HepG2 (cell line): ENCODE results near the gene NADK2. TPM values are rescaled to one million over a fixed set of nuclear protein-coding genes. Genes with fewer than 3 reads are reported as not detected.

Experiments used
- ARID3A ChIP-seq: IDR thresholded peaks from 2 replicates; pipeline ENCODE4 v1.6.1; 2012; ENCODE audit warnings: low read depth, low read length, improper control_type of control experiment
- ATAD3A ChIP-seq: sonication (generic); formaldehyde crosslinking; IDR thresholded peaks from 2 replicates; pipeline ENCODE4 v1.4.0; 2020; ENCODE audit warnings: missing genetic modification reagents
- ATF4 ChIP-seq, 2 experiments: fragments of 450-650 bp in 1 of 2; sonication (generic) in 1 of 2; formaldehyde crosslinking; IDR thresholded peaks; 2 replicates each; pipeline versions ENCODE4 v1.5.0 to v1.8.0; 2020 to 2022; ENCODE audit warnings: mild to moderate bottlenecking in 1 of 2, missing genetic modification reagents in 1 of 2
- HMGXB3 ChIP-seq: sonication (generic); formaldehyde crosslinking; IDR thresholded peaks from 2 replicates; pipeline ENCODE4 v1.4.0; 2020; ENCODE audit warnings: missing genetic modification reagents, borderline replicate concordance
- ISL2 ChIP-seq: sonication (generic); formaldehyde crosslinking; IDR thresholded peaks from 2 replicates; pipeline ENCODE4 v1.5.0; 2020; ENCODE audit warnings: missing genetic modification reagents
- KLF16 ChIP-seq, 2 experiments: sonication (generic) in 1 of 2; formaldehyde crosslinking in 1 of 2; IDR thresholded peaks; 2 replicates each; pipeline versions ENCODE4 v1.6.1 to v1.8.0; 2016 to 2023; ENCODE audit warnings: missing genetic modification reagents in 2 of 2, missing compliant biosample characterization in 1 of 2
- RXRB ChIP-seq: IDR thresholded peaks from 2 replicates; pipeline ENCODE4 v1.6.1; 2016; ENCODE audit warnings: borderline replicate concordance, missing genetic modification reagents, missing compliant biosample characterization
- SSRP1 ChIP-seq: IDR thresholded peaks from 2 replicates; pipeline ENCODE4 v1.6.1; 2016; ENCODE audit warnings: control low read depth
- TCF7 ChIP-seq: sonication (generic); IDR thresholded peaks from 2 replicates; pipeline ENCODE4 v1.6.1; 2016; ENCODE audit warnings: antibody characterized with exemption, low read depth
- UBTF ChIP-seq: sonication (generic); formaldehyde crosslinking; IDR thresholded peaks from 2 replicates; pipeline ENCODE4 v1.4.0; 2020; ENCODE audit warnings: mild to moderate bottlenecking, missing genetic modification reagents
- ZBTB39 ChIP-seq: sonication (generic); formaldehyde crosslinking; IDR thresholded peaks from 2 replicates; pipeline ENCODE4 v1.5.0; 2020; ENCODE audit warnings: missing genetic modification reagents
- ZMYM4 ChIP-seq: sonication (generic); formaldehyde crosslinking; IDR thresholded peaks from 2 replicates; pipeline ENCODE4 v1.8.1; 2023; ENCODE audit warnings: mild to moderate bottlenecking, missing genetic modification reagents
- ZNF503 ChIP-seq: sonication (generic); formaldehyde crosslinking; IDR thresholded peaks from 2 replicates; pipeline ENCODE4 v1.4.0; 2020; ENCODE audit warnings: missing genetic modification reagents
- polyA plus RNA-seq, 8 experiments: library from polyadenylated mRNA; depleted of rRNA in 3 of 8; stranded (reverse) in 7 of 8; unstranded in 1 of 8; fragments of >200 nt; fragmentation: Illumina TruSeq in 4 of 8; extraction: Trizol in 4 of 8; gene quantifications; 2 replicates each; pipeline versions ENCODE4 v1.2.1 to v1.2.3, GENCODE V29; 2011 to 2016; ENCODE audit warnings: low read depth in 4 of 8, missing spikeins in 1 of 8, mixed read lengths in 1 of 8; ENCODE audit not compliant: insufficient read depth in 1 of 8
- total RNA-seq, 5 experiments: library from RNA; depleted of rRNA; stranded (reverse); fragments of >200 nt; fragmentation: Illumina TruSeq; extraction: Trizol; gene quantifications; 2 replicates each; pipeline ENCODE4 v1.2.3, GENCODE V29; 2016; ENCODE audit warnings: low read depth in 1 of 5

NADK2 gene
- total and polyA plus RNA-seq, 2 of the 13 experiments (the other 11 are each of a cell fraction or from before 2014, with no cell fraction given) = 13.9 to 71.4 TPM

GRCh38 chr5:36239370-36240293, 2.1 kb downstream of the NADK2 start (continued):
- 0 out of 2 replicates have a peak, but pooled peaks have one; percentile 63 for TF ChIP-seq HMGXB3 (CRISPR knock-in tag)
- no peak for TF ChIP-seq SSRP1
- TF ChIP-seq ZBTB39 = peak; percentile 48; the same call in 1 of the 2 replicates
- TF ChIP-seq TCF7 = peak; percentile 95
- peak in 1 of 2 experiments; percentile 75; a peak in 2 of 4 replicates for TF ChIP-seq KLF16 (CRISPR knock-in tag; IDR thresholded peaks at IDR 0.05)
- TF ChIP-seq ATF4 (CRISPR knock-in tag; IDR thresholded peaks at IDR 0.05) = 0 out of 4 replicates have a peak, but pooled peaks of 1 of the 2 experiments have one; percentile 46
- peak; percentile 82 for TF ChIP-seq RXRB (CRISPR knock-in tag)
- peak; percentile 98 for TF ChIP-seq ISL2
- TF ChIP-seq ZMYM4 (CRISPR knock-in tag) = 0 out of 2 replicates have a peak, but pooled peaks have one; percentile 59
- peak; percentile 61; the same call in 1 of the 2 replicates for TF ChIP-seq ARID3A
- no peak for TF ChIP-seq UBTF (CRISPR knock-in tag)
- no peak for TF ChIP-seq ATAD3A (CRISPR knock-in tag)
- TF ChIP-seq ZNF503 (CRISPR knock-in tag) = peak; percentile 87
